HG03571 (cell line): ENCODE measurements around the gene EBLN1.
A peak's percentile ranks its signal among the peaks of the same experiment; 100 is the strongest.

Experiments used
- ATAC-seq: cut with Tn5 transposase; IDR thresholded peaks from one replicate; pipeline ENCODE4 v1.9.1; 2021; ENCODE audit not compliant: unreplicated experiment

Gene EBLN1

GRCh38 chr10:22217842-22218241 is at the start of gene EBLN1:
Gene EBLN1, minus strand, starts transcription at chr10:22218015. Its CDS starts 8,032 bp downstream, at chr10:22209983.
- ATAC-seq: no peak

- ATAC-seq: no peak
These were observed 48.2 kb upstream of the EBLN1 start for GRCh38 chr10:22265839-22266537.

- ATAC-seq: no peak
These were observed 45.3 kb upstream of the EBLN1 start for GRCh38 chr10:22263106-22263505.

GRCh38 chr10:22259280-22259679 is 41.5 kb upstream of the EBLN1 start:
- ATAC-seq: no peak

- no peak for ATAC-seq
These were observed 40.7 kb upstream of the EBLN1 start for GRCh38 chr10:22258471-22258870.

- ATAC-seq: no peak
These were observed 35.7 kb upstream of the EBLN1 start for GRCh38 chr10:22253580-22253882.

GRCh38 chr10:22252801-22253579 is 35.2 kb upstream of the EBLN1 start:
- peak; percentile 25 for ATAC-seq

- peak; percentile 65 for ATAC-seq
These were observed 34.5 kb upstream of the EBLN1 start for GRCh38 chr10:22252224-22252800.

- peak; percentile 35 for ATAC-seq
These were observed 34.0 kb upstream of the EBLN1 start for GRCh38 chr10:22251751-22252223.

- ATAC-seq: no peak
These were observed 33.3 kb upstream of the EBLN1 start for GRCh38 chr10:22250897-22251660.

GRCh38 chr10:22247636-22248035 is 29.8 kb upstream of the EBLN1 start:
- no peak for ATAC-seq

GRCh38 chr10:22246680-22247391 is 29.0 kb upstream of the EBLN1 start:
- ATAC-seq: no peak

GRCh38 chr10:22245567-22245966 is 27.8 kb upstream of the EBLN1 start:
- ATAC-seq: no peak

GRCh38 chr10:22244855-22245254 is 27.0 kb upstream of the EBLN1 start:
- no peak for ATAC-seq

GRCh38 chr10:22244001-22244400 is 26.2 kb upstream of the EBLN1 start:
- ATAC-seq: no peak

- no peak for ATAC-seq
These were observed 25.5 kb upstream of the EBLN1 start for GRCh38 chr10:22243321-22243720.

- no peak for ATAC-seq
These were observed 13.4 kb upstream of the EBLN1 start for GRCh38 chr10:22231260-22231659.

- no peak for ATAC-seq
These were observed 12.5 kb upstream of the EBLN1 start for GRCh38 chr10:22230158-22230833.

GRCh38 chr10:22229802-22230157 is 12.0 kb upstream of the EBLN1 start:
- ATAC-seq: no peak
